Thyroid gland (tissue), 4 donors: Measurements from ENCODE around the gene JPH4. TPM values are rescaled to one million over a fixed set of nuclear protein-coding genes. Genes with fewer than 3 reads are reported as not detected.

Experiments used
- DNase-seq, 2 donors: peaks; one replicate each; pipeline ENCODE4 v3.0.0-alpha.2; 2019
- H3K27ac ChIP-seq, 3 donors: fragments of 200-600 bp; sonication (generic); 1 replicate in 2 of 3; 2 replicates in 1 of 3; pipeline ENCODE4 v1.5.1; 2016 to 2019; ENCODE audit warnings: mild to moderate bottlenecking in 1 of 3, moderate library complexity in 1 of 3
- H3K27me3 ChIP-seq: fragments of 200-600 bp; sonication (generic); one replicate; pipeline ENCODE4 v1.5.1; 2019
- H3K36me3 ChIP-seq, 2 donors: fragments of 200-600 bp; sonication (generic); one replicate each; pipeline ENCODE4 v1.5.1; 2016 to 2019
- H3K4me1 ChIP-seq, 2 donors: fragments of 200-600 bp; sonication (generic); one replicate each; pipeline ENCODE4 v1.5.1; 2017 to 2019
- H3K4me3 ChIP-seq, 3 donors: fragments of 200-600 bp; sonication (generic); replicated peaks in 1 of 3; 1 replicate in 2 of 3; 2 replicates in 1 of 3; pipeline ENCODE4 v1.5.1; 2016; ENCODE audit warnings: mild to moderate bottlenecking in 1 of 3
- H3K9me3 ChIP-seq: fragments of 200-600 bp; sonication (generic); one replicate; pipeline ENCODE4 v1.5.1; 2017
- CTCF ChIP-seq, 6 experiments: fragments of 200-600 bp in 3 of 6; fragments of 450-650 bp in 3 of 6; sonication (generic) in 3 of 6; IDR thresholded peaks; one replicate each; pipeline ENCODE4 v1.5.1; 2016 to 2019; ENCODE audit warnings: antibody characterized with exemption in 6 of 6, mild to moderate bottlenecking in 2 of 6, inconsistent platforms in 1 of 6, moderate library complexity in 1 of 6
- POLR2A ChIP-seq, 2 donors: fragments of 450-650 bp; IDR thresholded peaks; one replicate each; pipeline ENCODE4 v1.6.1; 2017; ENCODE audit warnings: antibody characterized with exemption in 2 of 2, mild to moderate bottlenecking in 2 of 2, moderate library complexity in 1 of 2
- WGBS, 2 donors: methylation state at CpG; one replicate each; pipeline ENCODE4 v1.1.5; 2017; 5-methylcytosine and 5-hydroxymethylcytosine counted together
- intact Hi-C: fragments of 100-400 bp; cut with DNase I; formaldehyde crosslinking; loops from one replicate; pipeline ENCODE4 v1.15.1; 2023
- total RNA-seq, 4 donors: library from RNA; depleted of rRNA; stranded (reverse); fragments of >200 nt; gene quantifications; one replicate each; pipeline ENCODE4 v1.2.3, GENCODE V29; 2016

JPH4 gene
- total RNA-seq: under 1 TPM in 3 of 4 donors, not detected in 1; 0.11 to 0.54 (median 0.27) TPM

DNA sequence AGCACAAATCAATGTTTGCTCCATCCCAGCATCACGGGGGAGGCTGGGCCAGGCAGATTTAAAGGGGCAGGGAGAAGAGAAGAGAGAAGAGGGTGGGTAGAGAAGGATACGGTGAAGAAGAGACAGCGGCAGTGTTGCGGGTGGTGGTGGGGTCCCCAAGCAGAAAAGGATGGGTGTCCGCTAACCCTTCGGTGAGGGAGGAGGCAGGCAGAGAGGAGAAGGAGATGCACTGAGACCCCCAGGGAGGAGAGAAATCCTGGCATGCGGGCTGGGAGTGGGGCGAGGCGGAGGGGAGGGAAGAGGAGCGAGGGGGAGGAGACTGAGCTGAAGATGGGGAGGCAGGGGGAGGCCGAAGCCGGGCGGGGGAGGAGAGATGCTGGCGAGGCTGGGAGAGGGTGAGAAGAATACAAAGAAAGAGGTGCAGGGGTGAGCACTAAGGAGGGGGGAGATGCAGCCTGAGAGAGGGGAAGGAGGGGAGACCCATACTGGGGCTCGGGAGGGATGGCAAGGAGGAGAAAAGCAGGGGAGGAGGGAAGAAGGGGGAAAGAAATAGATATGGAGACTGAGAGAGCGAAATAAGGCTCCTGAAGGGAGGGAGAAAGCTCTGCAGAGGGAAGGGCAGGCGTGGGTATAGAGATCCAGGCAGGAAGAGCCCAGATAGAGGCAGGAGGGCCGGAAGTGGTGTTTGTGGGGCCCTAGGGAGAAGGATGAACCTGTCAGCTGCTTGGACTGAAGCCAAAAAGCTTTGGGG, at the start of gene JPH4:
Gene JPH4, minus strand, starts transcription at position 231 of the 751 bp plus-strand sequence. CDS start 1,337 bp downstream, outside the sequence.
- 9 to 10% methylated on average over 18 of the region's 18 CpGs for WGBS, 2 donors
- Histone ChIP-seq H3K36me3 (no peaks in the 10 kb centered on the region), H3K4me1 (peaks cover 6 to 20% of the 10 kb centered on the region in 2 donors), H3K27ac (no peak within 1 kb of the TSS), H3K9me3 (no peaks in the 10 kb centered on the region), H3K4me3 (no peak within 1 kb of the TSS), H3K27me3 (peaks cover 31% of the 10 kb centered on the region)
- intact Hi-C loops: no loop called here
- TF ChIP-seq POLR2A (IDR thresholded peaks at IDR 0.05) (no peak), CTCF (IDR thresholded peaks at IDR 0.05) (no peak)
- no peak for DNase-seq

DNA sequence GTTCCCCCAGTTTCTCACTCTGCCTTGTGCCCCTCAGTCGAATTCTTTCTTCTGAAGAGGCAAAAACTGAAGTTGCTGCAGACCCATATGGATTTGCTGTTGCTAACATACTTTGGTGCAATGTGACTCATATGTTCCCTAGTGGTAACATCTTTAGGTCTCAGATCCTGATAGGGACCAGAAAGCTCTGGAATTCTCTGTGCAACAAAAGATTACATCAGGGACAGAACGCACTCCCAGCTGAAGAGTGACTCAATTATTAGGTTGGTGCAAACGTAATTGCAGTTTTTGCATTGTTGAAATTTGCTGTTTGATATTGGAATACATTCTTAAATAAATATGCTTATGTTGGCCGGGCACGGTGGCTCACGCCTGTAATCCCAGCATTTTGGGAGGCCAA, 49.4 kb upstream of the JPH4 start:
- Histone ChIP-seq H3K27ac (no peak overlapping the region), H3K27me3 (no peaks in the 10 kb centered on the region), H3K4me3 (no peak overlapping the region), H3K36me3 (no peaks in the 10 kb centered on the region), H3K4me1 (peaks cover 0 to 4% of the 10 kb centered on the region in 2 donors), H3K9me3 (no peaks in the 10 kb centered on the region)
- 84 to 89% methylated on average over 6 of the region's 6 CpGs for WGBS, 2 donors
- intact Hi-C loops: no loop called here
- no peak for DNase-seq
- TF ChIP-seq CTCF (IDR thresholded peaks at IDR 0.05) (no peak), POLR2A (IDR thresholded peaks at IDR 0.05) (no peak)

DNA sequence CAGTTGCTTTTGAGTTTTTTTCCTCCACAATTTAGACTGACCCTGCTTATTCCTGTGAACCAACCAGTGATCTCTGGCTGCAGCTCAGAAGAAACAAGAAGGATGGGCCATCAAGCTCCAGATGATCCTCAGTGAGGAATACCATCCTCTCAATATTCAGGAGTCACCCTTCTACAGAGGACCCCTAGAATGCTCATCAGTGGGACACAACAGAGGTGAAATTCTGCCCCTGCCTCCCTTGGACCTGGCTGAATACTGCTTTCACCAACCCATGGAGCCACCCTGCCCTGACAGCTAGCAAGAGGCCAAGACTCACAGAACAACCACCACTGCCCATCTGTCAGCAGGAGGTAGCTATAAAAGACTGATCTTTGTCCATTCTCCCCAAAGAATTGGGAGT, 48.4 kb upstream of the JPH4 start:
- no peak for DNase-seq
- no peak overlapping the region for H3K4me3 ChIP-seq
- TF ChIP-seq CTCF (IDR thresholded peaks at IDR 0.05) (no peak), POLR2A (IDR thresholded peaks at IDR 0.05) (no peak)
- no peaks in the 10 kb centered on the region for H3K27me3 ChIP-seq
- H3K27ac ChIP-seq: no peak overlapping the region
- H3K4me1 ChIP-seq: peaks cover 0 to 4% of the 10 kb centered on the region in 2 donors
- H3K36me3 ChIP-seq: no peaks in the 10 kb centered on the region
- no peaks in the 10 kb centered on the region for H3K9me3 ChIP-seq
- intact Hi-C loops: no loop called here

DNA sequence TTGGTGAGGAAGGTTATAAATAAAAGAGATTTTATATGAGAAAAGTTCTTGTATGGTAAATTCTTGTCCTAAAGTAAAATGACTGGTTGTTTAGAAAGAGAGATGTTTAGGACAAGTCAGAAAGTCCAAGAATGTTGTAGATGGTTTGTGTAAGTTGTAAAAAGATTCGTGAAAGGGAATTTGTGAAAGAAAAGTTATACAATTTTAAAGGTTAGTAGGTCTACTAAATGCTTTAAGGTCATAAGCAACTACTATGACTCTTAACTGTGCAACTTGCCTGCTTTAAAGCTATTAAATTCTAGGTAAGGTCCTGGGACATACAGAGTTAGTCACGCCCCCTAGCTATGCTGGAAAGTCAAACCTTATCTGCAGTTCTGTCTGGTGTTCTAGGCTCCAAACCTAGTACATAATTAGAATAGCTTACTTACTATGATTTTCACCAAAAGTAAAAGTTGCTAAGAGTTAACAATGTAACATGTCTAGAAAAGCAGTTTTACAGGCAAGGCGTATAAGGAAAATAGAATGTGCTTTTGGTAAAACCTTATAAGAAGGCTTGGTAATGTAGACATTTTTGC, 46.3 kb upstream of the JPH4 start:
- no peaks in the 10 kb centered on the region for H3K4me1 ChIP-seq
- H3K27me3 ChIP-seq: no peaks in the 10 kb centered on the region
- H3K36me3 ChIP-seq: no peaks in the 10 kb centered on the region
- intact Hi-C loops: no loop called here
- no peak overlapping the region for H3K4me3 ChIP-seq
- no peak for DNase-seq
- no peak overlapping the region for H3K27ac ChIP-seq
- TF ChIP-seq POLR2A (IDR thresholded peaks at IDR 0.05): no peak
- TF ChIP-seq CTCF (IDR thresholded peaks at IDR 0.05): no peak
- 90 to 91% methylated on average over 3 of the region's 3 CpGs for WGBS, 2 donors
- no peaks in the 10 kb centered on the region for H3K9me3 ChIP-seq

DNA sequence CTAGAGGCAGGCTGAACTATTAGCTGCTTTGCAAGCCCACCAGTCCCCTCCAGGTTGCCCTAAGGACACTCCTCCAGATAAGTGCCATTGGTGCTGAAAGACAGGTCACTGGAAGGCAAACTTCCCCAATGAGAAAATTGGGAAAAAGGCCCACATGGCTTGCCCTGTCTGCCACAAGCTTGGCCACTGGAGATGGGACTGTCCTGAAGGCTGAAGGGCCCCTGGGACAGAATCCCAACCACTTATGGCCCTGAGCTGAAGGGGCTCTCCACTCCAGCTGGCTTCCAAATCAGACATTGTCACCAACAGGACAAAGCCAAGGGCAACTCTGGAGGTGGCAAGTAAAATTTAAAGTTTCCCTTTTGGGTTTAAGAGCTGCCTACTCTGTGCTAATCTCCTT, 45.4 kb upstream of the JPH4 start:
- no peaks in the 10 kb centered on the region for H3K36me3 ChIP-seq
- H3K4me3 ChIP-seq: no peak overlapping the region
- H3K4me1 ChIP-seq: no peaks in the 10 kb centered on the region
- no peak for DNase-seq
- TF ChIP-seq POLR2A (IDR thresholded peaks at IDR 0.05) (no peak), CTCF (IDR thresholded peaks at IDR 0.05) (no peak)
- intact Hi-C loops: no loop called here
- no peaks in the 10 kb centered on the region for H3K27me3 ChIP-seq
- no peak overlapping the region for H3K27ac ChIP-seq
- H3K9me3 ChIP-seq: no peaks in the 10 kb centered on the region
